ENCODE results near the gene NT5M. TPM values are rescaled to one million over a fixed set of nuclear protein-coding genes. Genes with fewer than 3 reads are reported as not detected.

Gene NT5M
- total RNA-seq, 1 experiment from 2014 or later = 10.8 TPM

Other genes with a start within 250 kb of the NT5M start
- 1.2 to 2.6 TPM (median 2.6 TPM) in 3 replicates for gene PLD6, start 97.0 kb upstream of the NT5M start, total RNA-seq (2021)
- 40.8 to 42.4 TPM (median 42.3 TPM) in 3 replicates for gene FLCN, start 66.2 kb upstream of the NT5M start, total RNA-seq (2021)
- 71.6 to 78.3 TPM (median 74.8 TPM) in 3 replicates for gene COPS3, start 22.1 kb upstream of the NT5M start, total RNA-seq (2021)
- 15.9 to 21.1 TPM (median 18.1 TPM) in 3 replicates for gene MED9, start 173.6 kb downstream of the NT5M start, total RNA-seq (2021)
- 5.1 to 5.3 TPM (median 5.2 TPM) in 3 replicates for gene RASD1, start 193.0 kb downstream of the NT5M start, total RNA-seq (2021)